ENCODE measurements around the gene GRM7.
"Not testable (repeated sequence)": the region's sequence is repeated elsewhere in the genome, so short reads cannot be mapped to it uniquely, and the experiment has no call there.

DNA sequence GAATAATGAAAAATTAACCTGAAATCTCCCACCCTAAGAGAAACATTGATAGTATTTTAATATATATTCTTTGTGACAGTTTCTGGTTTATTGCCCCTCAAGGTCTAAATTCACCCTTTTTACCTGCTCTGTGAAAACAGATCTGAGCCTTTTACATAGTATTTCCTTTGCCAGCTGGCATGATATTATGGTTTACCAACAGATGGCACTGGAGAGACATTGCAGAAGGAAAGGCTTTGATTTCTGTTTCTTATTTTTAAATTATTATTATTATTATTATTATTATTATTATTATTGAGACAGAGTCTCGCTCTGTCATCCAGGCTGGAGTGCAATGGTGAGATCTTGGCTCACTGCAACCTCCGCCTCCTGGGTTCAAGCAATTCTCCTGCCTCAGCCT lies 74.5 kb downstream of the GRM7 start:
- TF ChIP-seq, protein P1, sequence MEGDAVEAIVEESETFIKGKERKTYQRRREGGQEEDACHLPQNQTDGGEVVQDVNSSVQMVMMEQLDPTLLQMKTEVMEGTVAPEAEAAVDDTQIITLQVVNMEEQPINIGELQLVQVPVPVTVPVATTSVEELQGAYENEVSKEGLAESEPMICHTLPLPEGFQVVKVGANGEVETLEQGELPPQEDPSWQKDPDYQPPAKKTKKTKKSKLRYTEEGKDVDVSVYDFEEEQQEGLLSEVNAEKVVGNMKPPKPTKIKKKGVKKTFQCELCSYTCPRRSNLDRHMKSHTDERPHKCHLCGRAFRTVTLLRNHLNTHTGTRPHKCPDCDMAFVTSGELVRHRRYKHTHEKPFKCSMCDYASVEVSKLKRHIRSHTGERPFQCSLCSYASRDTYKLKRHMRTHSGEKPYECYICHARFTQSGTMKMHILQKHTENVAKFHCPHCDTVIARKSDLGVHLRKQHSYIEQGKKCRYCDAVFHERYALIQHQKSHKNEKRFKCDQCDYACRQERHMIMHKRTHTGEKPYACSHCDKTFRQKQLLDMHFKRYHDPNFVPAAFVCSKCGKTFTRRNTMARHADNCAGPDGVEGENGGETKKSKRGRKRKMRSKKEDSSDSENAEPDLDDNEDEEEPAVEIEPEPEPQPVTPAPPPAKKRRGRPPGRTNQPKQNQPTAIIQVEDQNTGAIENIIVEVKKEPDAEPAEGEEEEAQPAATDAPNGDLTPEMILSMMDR (IDR thresholded peaks at IDR 0.05): not testable (repeated sequence)
- TF ChIP-seq POLR2A (IDR thresholded peaks at IDR 0.05): not testable (repeated sequence)
